Ovary (tissue), 3 donors: ENCODE measurements around the gene FOXP1.

Experiments
- CTCF ChIP-seq, 3 donors: fragments of 450-650 bp in 2 of 3; fragments of 200-600 bp in 1 of 3; IDR thresholded peaks; one replicate each; pipeline versions ENCODE4 v1.5.1 to v1.8.0; 2016 to 2022; ENCODE audit warnings: antibody characterized with exemption in 3 of 3, mild to moderate bottlenecking in 1 of 3
- EP300 ChIP-seq: sonication (generic); formaldehyde crosslinking; IDR thresholded peaks from one replicate; pipeline ENCODE4 v1.6.1; 2017; ENCODE audit warnings: antibody characterized with exemption
- POLR2A ChIP-seq: fragments of 450-650 bp; IDR thresholded peaks from one replicate; pipeline ENCODE4 v1.6.1; 2017; ENCODE audit warnings: antibody characterized with exemption, mild to moderate bottlenecking, moderate library complexity
- donor health status: DM: no; HTN: no; CAD: no.

- TF ChIP-seq CTCF (IDR thresholded peaks at IDR 0.05) (no peak), POLR2A (no peak), EP300 (no peak)
These were observed 316.7 kb downstream of the FOXP1 start for GRCh38 chr3:71266875-71267274.
